Measurements from ENCODE around the gene ZNF503. TPM values are rescaled to one million over a fixed set of nuclear protein-coding genes. Genes with fewer than 3 reads are reported as not detected.

Gene ZNF503
- total and polyA plus RNA-seq, 2 experiments from 2014 or later, result 0.21 TPM; not detected in 1

DNA sequence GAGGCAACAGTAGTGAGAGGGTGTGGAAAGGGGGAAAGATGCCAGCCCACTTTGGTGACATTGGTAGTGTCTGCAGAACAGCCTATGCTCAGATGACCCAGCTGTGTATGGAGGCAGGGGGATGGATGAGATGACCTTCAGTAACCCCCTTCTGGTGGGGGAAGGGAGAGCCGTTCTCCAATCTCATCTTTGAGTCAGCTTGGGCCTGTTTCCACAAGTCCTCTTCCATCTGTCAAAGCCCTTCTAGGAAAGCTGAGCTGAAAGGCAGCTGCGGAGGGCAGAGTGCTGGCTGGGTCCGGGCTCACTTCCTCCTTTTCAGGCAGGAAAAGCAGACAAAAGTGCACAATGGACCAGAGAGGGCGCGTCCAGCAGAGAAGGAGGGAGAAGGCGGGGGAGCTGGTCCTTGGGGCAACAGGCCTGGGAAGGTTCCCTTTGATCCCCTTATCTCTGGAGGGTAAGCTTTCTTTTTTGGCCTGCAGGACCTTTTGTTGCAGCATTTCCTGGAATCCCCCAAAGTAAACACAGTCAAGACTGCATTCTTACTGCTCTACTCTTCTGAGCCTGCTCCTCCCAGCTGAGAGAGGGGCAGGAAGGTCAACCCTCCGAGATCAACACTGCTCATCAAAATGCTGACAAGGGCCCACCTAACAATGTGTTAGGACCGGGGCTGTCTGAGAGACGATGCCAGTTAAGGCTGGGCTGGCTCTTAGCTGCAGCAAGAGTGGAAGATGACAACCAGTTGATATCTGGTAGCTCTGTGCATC lies 28.6 kb upstream of the ZNF503 start:
- Histone ChIP-seq H3K27me3 (ENCODE audit: insufficient read depth) (peaks cover 100% of the 10 kb centered on the region), H3K79me2 (replicated peaks; ENCODE audit: insufficient read depth) (no peaks in the 10 kb centered on the region), H3K36me3 (ENCODE audit: insufficient read depth) (no peaks in the 10 kb centered on the region), H3K4me1 (ENCODE audit: insufficient read depth) (peaks cover 43% of the 10 kb centered on the region), H2AFZ (no peak overlapping the region), H3K4me2 (peak overlapping the region; percentile 78), H3K27ac (ENCODE audit: low read depth) (no peak overlapping the region), H3F3A (replicated peaks; ENCODE audit: low read depth) (peaks cover 6% of the 10 kb centered on the region; the same call in 1 of the 2 replicates), H3K9me2 (ENCODE audit: insufficient read depth) (no peaks in the 10 kb centered on the region), H3K4me3 (peak overlapping the region; percentile 43; the same call in 1 of the 2 replicates), H4K20me1 (replicated peaks; ENCODE audit: insufficient read depth) (peaks cover 29% of the 10 kb centered on the region)
- Mint-ChIP-seq H3K27me3 (ENCODE audit: insufficient read depth, low read depth, poor library complexity) (peaks cover 67% of the 10 kb centered on the region), H3K9me3 (no peaks in the 10 kb centered on the region; the same call in 2 of the 3 replicates), H3K4me1 (peaks cover 38% of the 10 kb centered on the region), H3K4me3 (peak overlapping the region; percentile 69), H3K36me3 (ENCODE audit: low read depth) (no peaks in the 10 kb centered on the region; the same call in 2 of the 3 replicates), H3K27ac (no peak overlapping the region)
- DNase-seq (ENCODE audit: low spot score) (peak; percentile 73), ATAC-seq (peak; percentile 53)
- TF ChIP-seq EZH2 (IDR thresholded peaks at IDR 0.05; ENCODE audit: low read depth, unreplicated experiment) (peak; percentile 37), JUNB (IDR thresholded peaks at IDR 0.05; ENCODE audit: unreplicated experiment) (no peak)

DNA sequence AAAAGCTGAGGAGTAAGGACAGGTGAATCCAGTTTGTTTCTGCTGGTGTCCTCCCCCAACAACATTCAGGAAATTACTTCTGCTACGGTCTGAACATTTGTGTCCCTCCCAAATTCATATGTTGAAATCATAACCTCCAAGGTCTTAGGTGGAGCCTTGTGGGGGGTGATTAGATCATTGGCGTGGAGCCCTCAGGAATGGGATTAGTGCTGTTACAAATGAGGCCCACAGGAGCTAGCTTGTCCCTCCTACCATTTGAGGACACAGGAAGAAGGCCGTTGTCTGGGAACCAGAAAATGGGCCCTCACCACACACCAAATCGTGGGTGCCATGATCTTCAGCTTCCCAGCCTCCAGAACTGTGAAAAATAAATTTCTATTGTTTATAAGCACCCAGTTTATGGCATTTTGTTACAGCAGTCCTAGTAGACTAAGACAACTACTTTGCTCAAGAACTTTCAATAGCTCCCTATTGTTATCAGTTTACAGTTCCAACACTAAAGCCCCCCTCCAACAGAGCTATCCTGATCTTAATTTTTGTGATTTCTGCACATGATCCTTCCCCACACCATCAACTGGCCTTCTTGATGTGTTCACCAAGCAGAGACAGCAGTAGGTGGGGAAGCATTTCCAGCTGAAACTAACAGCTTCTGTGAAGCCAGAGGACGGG lies 27.7 kb upstream of the ZNF503 start:
- no peak overlapping the region for H3K4me3 ChIP-seq
- H2AFZ ChIP-seq, result no peak overlapping the region
- Mint-ChIP-seq H3K4me1 (peaks cover 38% of the 10 kb centered on the region), H3K4me3 (no peak overlapping the region), H3K27me3 (ENCODE audit: insufficient read depth, low read depth, poor library complexity) (peaks cover 59% of the 10 kb centered on the region), H3K36me3 (ENCODE audit: low read depth) (no peaks in the 10 kb centered on the region; the same call in 2 of the 3 replicates), H3K9me3 (no peaks in the 10 kb centered on the region; the same call in 2 of the 3 replicates), H3K27ac (no peak overlapping the region)
- peak overlapping the region; percentile 78 for H3K4me2 ChIP-seq
- no peak for DNase-seq (ENCODE audit: low spot score)
- H3K9me2 ChIP-seq (ENCODE audit: insufficient read depth), result no peaks in the 10 kb centered on the region
- H3K4me1 ChIP-seq (ENCODE audit: insufficient read depth), result peaks cover 43% of the 10 kb centered on the region
- H3F3A ChIP-seq (replicated peaks; ENCODE audit: low read depth), result peaks cover 6% of the 10 kb centered on the region; the same call in 1 of the 2 replicates
- H3K36me3 ChIP-seq (ENCODE audit: insufficient read depth), result no peaks in the 10 kb centered on the region
- H3K27ac ChIP-seq (ENCODE audit: low read depth), result no peak overlapping the region
- H4K20me1 ChIP-seq (replicated peaks; ENCODE audit: insufficient read depth), result peaks cover 29% of the 10 kb centered on the region
- no peaks in the 10 kb centered on the region for H3K79me2 ChIP-seq (replicated peaks; ENCODE audit: insufficient read depth)
- no peak for ATAC-seq
- peaks cover 100% of the 10 kb centered on the region for H3K27me3 ChIP-seq (ENCODE audit: insufficient read depth)
- TF ChIP-seq ZNF114 (CRISPR knock-in tag; IDR thresholded peaks at IDR 0.05) (no peak), JUNB (IDR thresholded peaks at IDR 0.05; ENCODE audit: unreplicated experiment) (no peak), EZH2 (IDR thresholded peaks at IDR 0.05; ENCODE audit: low read depth, unreplicated experiment) (no peak), POLR2AphosphoS5 (IDR thresholded peaks at IDR 0.05; ENCODE audit: low read depth) (no peak), CREB1 (CRISPR knock-in tag; IDR thresholded peaks at IDR 0.05; ENCODE audit: low read depth) (no peak), NANOG (IDR thresholded peaks at IDR 0.05; ENCODE audit: borderline replicate concordance) (no peak), ZNF331 (CRISPR knock-in tag; IDR thresholded peaks at IDR 0.05; ENCODE audit: low read depth) (no peak), STAT1 (IDR thresholded peaks at IDR 0.05; ENCODE audit: unreplicated experiment) (no peak)
- TF ChIP-seq, protein P1, sequence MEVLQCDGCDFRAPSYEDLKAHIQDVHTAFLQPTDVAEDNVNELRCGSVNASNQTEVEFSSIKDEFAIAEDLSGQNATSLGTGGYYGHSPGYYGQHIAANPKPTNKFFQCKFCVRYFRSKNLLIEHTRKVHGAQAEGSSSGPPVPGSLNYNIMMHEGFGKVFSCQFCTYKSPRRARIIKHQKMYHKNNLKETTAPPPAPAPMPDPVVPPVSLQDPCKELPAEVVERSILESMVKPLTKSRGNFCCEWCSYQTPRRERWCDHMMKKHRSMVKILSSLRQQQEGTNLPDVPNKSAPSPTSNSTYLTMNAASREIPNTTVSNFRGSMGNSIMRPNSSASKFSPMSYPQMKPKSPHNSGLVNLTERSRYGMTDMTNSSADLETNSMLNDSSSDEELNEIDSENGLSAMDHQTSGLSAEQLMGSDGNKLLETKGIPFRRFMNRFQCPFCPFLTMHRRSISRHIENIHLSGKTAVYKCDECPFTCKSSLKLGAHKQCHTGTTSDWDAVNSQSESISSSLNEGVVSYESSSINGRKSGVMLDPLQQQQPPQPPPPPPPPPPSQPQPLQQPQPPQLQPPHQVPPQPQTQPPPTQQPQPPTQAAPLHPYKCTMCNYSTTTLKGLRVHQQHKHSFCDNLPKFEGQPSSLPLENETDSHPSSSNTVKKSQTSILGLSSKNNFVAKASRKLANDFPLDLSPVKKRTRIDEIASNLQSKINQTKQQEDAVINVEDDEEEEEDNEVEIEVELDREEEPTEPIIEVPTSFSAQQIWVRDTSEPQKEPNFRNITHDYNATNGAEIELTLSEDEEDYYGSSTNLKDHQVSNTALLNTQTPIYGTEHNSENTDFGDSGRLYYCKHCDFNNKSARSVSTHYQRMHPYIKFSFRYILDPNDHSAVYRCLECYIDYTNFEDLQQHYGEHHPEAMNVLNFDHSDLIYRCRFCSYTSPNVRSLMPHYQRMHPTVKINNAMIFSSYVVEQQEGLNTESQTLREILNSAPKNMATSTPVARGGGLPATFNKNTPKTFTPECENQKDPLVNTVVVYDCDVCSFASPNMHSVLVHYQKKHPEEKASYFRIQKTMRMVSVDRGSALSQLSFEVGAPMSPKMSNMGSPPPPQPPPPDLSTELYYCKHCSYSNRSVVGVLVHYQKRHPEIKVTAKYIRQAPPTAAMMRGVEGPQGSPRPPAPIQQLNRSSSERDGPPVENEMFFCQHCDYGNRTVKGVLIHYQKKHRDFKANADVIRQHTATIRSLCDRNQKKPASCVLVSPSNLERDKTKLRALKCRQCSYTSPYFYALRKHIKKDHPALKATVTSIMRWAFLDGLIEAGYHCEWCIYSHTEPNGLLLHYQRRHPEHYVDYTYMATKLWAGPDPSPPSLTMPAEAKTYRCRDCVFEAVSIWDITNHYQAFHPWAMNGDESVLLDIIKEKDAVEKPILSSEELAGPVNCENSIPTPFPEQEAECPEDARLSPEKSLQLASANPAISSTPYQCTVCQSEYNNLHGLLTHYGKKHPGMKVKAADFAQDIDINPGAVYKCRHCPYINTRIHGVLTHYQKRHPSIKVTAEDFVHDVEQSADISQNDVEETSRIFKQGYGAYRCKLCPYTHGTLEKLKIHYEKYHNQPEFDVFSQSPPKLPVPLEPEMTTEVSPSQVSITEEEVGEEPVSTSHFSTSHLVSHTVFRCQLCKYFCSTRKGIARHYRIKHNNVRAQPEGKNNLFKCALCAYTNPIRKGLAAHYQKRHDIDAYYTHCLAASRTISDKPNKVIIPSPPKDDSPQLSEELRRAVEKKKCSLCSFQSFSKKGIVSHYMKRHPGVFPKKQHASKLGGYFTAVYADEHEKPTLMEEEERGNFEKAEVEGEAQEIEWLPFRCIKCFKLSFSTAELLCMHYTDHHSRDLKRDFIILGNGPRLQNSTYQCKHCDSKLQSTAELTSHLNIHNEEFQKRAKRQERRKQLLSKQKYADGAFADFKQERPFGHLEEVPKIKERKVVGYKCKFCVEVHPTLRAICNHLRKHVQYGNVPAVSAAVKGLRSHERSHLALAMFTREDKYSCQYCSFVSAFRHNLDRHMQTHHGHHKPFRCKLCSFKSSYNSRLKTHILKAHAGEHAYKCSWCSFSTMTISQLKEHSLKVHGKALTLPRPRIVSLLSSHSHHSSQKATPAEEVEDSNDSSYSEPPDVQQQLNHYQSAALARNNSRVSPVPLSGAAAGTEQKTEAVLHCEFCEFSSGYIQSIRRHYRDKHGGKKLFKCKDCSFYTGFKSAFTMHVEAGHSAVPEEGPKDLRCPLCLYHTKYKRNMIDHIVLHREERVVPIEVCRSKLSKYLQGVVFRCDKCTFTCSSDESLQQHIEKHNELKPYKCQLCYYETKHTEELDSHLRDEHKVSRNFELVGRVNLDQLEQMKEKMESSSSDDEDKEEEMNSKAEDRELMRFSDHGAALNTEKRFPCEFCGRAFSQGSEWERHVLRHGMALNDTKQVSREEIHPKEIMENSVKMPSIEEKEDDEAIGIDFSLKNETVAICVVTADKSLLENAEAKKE (CRISPR knock-in tag; IDR thresholded peaks at IDR 0.05), result no peak
- TF ChIP-seq, protein P2, sequence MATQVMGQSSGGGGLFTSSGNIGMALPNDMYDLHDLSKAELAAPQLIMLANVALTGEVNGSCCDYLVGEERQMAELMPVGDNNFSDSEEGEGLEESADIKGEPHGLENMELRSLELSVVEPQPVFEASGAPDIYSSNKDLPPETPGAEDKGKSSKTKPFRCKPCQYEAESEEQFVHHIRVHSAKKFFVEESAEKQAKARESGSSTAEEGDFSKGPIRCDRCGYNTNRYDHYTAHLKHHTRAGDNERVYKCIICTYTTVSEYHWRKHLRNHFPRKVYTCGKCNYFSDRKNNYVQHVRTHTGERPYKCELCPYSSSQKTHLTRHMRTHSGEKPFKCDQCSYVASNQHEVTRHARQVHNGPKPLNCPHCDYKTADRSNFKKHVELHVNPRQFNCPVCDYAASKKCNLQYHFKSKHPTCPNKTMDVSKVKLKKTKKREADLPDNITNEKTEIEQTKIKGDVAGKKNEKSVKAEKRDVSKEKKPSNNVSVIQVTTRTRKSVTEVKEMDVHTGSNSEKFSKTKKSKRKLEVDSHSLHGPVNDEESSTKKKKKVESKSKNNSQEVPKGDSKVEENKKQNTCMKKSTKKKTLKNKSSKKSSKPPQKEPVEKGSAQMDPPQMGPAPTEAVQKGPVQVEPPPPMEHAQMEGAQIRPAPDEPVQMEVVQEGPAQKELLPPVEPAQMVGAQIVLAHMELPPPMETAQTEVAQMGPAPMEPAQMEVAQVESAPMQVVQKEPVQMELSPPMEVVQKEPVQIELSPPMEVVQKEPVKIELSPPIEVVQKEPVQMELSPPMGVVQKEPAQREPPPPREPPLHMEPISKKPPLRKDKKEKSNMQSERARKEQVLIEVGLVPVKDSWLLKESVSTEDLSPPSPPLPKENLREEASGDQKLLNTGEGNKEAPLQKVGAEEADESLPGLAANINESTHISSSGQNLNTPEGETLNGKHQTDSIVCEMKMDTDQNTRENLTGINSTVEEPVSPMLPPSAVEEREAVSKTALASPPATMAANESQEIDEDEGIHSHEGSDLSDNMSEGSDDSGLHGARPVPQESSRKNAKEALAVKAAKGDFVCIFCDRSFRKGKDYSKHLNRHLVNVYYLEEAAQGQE (IDR thresholded peaks at IDR 0.05; ENCODE audit: unreplicated experiment), result no peak
